Activated CD8-positive, alpha-beta memory T cell treated with anti-CD3 and anti-CD28 coated beads for 36 hours (primary cell): ENCODE results near the gene KIF1B. TPM values are rescaled to one million over a fixed set of nuclear protein-coding genes. Genes with fewer than 3 reads are reported as not detected.
"Not testable (repeated sequence)": the region's sequence is repeated elsewhere in the genome, so short reads cannot be mapped to it uniquely, and the experiment has no call there.

Experiments used
- CTCF ChIA-PET: fragments of 350-600 bp; sonication (Branson Sonifier 250); formaldehyde crosslinking; loops from one replicate; lab custom pipeline; 2021; ENCODE audit warnings: antibody characterized with exemption; lab: Charles Lee
- POLR2A ChIA-PET: fragments of 350-600 bp; sonication (Branson Sonifier 250); formaldehyde crosslinking; loops from one replicate; lab custom pipeline; 2021; ENCODE audit warnings: antibody characterized with exemption; lab: Charles Lee
- total RNA-seq, 2 experiments: library from RNA; stranded (reverse); gene quantifications; one replicate each; pipeline ENCODE4 v1.2.3, GENCODE V29; 2021

KIF1B gene
- total RNA-seq, 2 experiments from 2014 or later: 15.6 to 17.0 TPM

DNA sequence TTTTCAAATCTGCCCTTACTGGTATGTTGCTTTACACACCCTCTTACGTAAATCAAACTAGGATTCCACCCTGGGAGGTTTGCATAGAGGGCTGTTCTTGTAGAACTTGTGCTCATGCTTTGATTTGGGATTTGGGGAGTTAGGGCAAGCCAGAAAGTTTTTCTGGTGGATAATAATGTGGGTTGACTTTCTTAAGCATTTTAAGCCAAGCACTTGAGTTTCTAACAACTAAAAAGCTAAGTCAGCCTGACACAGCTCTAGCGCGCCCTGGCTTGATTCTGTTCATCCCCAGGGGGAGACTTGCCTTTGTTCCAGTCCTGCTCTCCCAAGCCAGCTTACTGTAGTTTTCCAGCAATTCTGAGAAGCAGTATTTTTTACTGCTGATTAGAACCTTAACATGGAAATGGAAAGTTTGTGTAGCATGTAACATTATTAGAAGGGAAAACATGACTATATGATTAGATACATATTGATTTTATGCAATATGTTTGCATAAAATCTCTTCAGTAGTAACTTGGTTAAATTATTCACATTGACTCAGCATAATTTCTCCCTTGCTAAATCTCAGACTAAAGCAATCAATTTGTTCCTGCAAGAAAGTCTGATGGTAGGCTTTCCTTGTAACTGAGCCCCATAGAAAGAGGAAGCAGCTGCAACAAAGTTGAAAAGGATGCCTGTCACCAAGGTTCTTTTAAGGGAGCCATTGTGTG lies 177.5 kb downstream of the KIF1B start:
- POLR2A ChIA-PET: no interaction called here
- CTCF ChIA-PET: interaction anchor here (0.6 to 1.9 kb wide), 2 partner anchors 11 to 219 kb away, joined by 3 to 5 read pairs; partner anchors contain the start of gene PGD

GRCh38 chr1:10388387-10388715 lies 178.0 kb downstream of the KIF1B start:
- CTCF ChIA-PET: interaction anchor here (0.6 kb wide), 1 partner anchor 219 kb away, joined by 3 read pairs; no protein-coding TSS in a partner anchor
- POLR2A ChIA-PET: no interaction called here

DNA sequence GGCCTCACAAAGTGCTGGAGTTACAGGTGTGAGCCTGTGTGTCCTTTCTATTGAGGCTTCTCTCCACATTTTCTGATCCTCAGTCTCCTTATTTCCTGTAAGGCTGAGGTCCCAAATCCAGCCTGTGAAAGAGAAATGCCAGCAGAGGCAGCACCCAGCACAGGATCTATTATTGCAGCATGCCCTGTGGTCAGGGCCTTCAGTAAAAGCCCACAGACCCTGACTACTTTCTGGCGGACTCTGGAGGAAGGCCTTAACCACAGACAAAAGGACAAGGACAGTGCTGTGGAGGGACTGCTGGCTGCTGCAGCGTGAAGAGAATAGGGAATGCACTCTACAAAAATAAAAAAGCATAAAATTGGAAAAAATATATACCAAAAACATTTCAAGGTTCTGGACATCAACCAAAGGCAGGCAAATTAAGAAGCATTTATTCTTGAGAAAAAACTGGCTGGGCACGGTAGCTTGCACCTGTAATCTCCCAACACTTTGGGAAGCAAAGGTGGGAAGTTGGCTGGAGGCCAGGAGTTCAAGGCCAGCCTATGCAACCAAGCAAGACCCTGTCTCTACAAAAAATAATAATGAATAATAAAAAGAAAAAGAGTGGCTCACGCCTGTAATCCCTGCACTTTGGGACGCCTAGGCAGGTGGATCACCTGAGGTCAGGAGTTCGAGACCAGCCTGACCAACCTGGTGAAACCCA lies 179.1 kb downstream of the KIF1B start:
- CTCF ChIA-PET: no interaction called here
- POLR2A ChIA-PET: no interaction called here

DNA sequence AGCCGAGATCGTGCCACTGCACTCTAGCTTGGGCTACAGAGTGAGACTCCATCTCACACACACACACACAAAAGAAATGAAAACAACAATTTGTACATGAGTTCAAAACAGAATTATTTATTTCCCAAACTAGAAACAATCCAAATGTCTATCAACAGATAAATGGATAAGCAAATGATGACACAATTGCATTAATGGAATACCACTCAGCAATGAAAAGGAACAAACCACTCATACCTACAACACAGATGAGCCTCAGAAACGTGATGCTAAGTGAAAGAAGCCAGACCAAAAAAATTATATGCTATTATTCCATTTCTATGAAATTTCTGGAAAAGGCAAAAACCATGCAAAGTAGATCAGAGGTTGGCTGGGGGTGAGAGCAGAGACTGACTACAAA lies 186.5 kb downstream of the KIF1B start:
- ChIA-PET POLR2A (no interaction called here), CTCF (no interaction called here)

DNA sequence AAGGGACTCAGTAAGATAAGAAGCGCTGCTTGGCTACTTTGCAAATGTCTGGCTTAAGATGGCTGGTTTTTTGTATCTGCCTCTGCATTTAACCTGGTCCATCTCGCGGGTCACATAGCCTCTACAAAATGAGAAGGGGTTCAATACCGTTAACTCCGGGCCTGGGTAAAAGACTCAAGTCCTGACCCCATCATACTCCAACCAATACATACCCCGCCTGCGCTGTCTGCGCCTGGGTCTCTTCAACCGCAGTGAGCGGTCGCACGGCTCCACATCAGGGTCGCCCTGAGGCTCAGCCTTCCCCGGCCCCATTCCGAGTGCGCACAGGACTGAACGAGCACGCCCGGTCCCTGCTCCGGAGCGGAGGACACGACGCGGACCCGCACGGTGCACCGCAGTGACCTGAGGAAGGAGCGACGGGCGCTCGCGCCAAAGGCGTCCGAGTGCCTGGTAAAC lies 187.9 kb downstream of the KIF1B start:
- CTCF ChIA-PET: interaction anchor here (1.1 to 2.7 kb wide), 3 partner anchors 9 to 13 kb away, joined by 3 to 5 read pairs (median 3); no protein-coding TSS in a partner anchor
- POLR2A ChIA-PET: interaction anchor here (1.0 kb wide), 1 partner anchor 455 kb away, joined by 3 read pairs; the partner anchor contains the start of genes LZIC and NMNAT1

GRCh38 chr1:10398734-10399443 lies 188.5 kb downstream of the KIF1B start, which contains the start of gene PGD:
TSS of gene PGD (plus strand) at chr1:10399064. CDS start at chr1:10399118, 54 bp downstream.
- CTCF ChIA-PET: interaction anchor here (1.1 to 2.7 kb wide), 5 partner anchors 8 to 32 kb away, joined by 3 to 6 read pairs (median 3); no protein-coding TSS in a partner anchor
- POLR2A ChIA-PET: interaction anchor here (0.7 to 1.6 kb wide), 3 partner anchors 31 to 455 kb away, joined by 3 to 4 read pairs (median 3); partner anchors contain the start of genes KIF1B, LZIC and NMNAT1

- ChIA-PET POLR2A (interaction anchor here (0.7 to 1.6 kb wide), 2 partner anchors 30 to 189 kb away, joined by 3 to 4 read pairs; partner anchors contain the start of gene KIF1B), CTCF (interaction anchor here (1.1 to 2.7 kb wide), 3 partner anchors 10 to 32 kb away, joined by 3 to 6 read pairs (median 5); no protein-coding TSS in a partner anchor)
Observed at GRCh38 chr1:10399444-10399941, 189.1 kb downstream of the KIF1B start.

DNA sequence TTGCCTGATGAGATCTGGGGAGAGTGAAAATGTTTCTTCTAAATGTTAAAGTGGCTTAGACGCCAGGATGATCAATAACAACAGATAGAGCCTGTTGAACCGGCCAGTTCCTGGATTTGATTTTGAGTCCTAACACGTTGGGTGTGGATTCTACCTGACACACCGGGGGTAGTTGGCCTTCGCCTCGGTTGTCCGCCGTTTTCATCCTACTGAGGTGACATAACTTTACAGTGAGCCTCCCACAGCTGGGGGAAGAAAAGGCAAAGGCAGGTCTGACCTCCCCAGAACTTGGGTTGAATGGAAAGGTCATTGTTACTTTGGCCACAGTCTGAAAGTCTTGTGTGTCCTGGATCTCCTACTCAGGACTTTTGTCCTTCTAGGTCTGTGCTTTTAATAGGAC lies 189.6 kb downstream of the KIF1B start:
- POLR2A ChIA-PET: interaction anchor here (1.6 kb wide), 1 partner anchor 30 kb away, joined by 4 read pairs; no protein-coding TSS in a partner anchor
- CTCF ChIA-PET: interaction anchor here (1.1 to 2.7 kb wide), 4 partner anchors 9 to 31 kb away, joined by 3 to 6 read pairs (median 4); no protein-coding TSS in a partner anchor

GRCh38 chr1:10401281-10401680 lies 190.9 kb downstream of the KIF1B start:
- ChIA-PET CTCF (interaction anchor here (0.8 to 1.6 kb wide), 3 partner anchors 24 to 191 kb away, joined by 3 to 4 read pairs (median 3); partner anchors contain the start of genes CENPS and KIF1B), POLR2A (no interaction called here)

DNA sequence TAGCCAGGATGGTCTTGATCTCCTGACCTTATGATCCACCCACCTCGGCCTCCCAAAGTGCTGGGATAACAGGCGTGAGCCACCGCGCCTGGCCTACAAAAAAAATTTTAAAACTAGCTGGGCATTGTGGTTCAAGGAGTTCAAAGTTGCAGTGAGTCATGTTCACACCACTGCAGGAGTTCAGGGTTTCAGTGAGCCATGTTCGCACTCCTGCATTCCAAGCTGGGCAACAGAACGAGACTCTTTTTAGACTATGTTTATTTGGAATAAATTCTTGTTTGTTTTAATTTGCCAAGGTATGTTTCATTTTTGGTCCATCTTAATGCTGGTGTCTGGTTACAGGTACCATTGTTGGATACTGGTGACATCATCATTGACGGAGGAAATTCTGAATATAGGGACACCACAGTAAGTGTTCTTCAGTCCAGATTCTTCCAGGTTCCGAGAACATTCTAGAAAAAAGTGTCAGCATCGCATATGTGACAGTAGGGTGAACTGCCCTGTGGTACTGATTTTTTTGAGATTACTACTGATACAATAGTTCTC lies 192.4 kb downstream of the KIF1B start:
- ChIA-PET CTCF (interaction anchor here (0.7 kb wide), 1 partner anchor 190 kb away, joined by 3 read pairs; no protein-coding TSS in a partner anchor), POLR2A (no interaction called here)

- CTCF ChIA-PET: interaction anchor here (1.0 kb wide), 1 partner anchor 9 kb away, joined by 3 read pairs; no protein-coding TSS in a partner anchor
Observed at GRCh38 chr1:10407201-10407600, 196.8 kb downstream of the KIF1B start.

DNA sequence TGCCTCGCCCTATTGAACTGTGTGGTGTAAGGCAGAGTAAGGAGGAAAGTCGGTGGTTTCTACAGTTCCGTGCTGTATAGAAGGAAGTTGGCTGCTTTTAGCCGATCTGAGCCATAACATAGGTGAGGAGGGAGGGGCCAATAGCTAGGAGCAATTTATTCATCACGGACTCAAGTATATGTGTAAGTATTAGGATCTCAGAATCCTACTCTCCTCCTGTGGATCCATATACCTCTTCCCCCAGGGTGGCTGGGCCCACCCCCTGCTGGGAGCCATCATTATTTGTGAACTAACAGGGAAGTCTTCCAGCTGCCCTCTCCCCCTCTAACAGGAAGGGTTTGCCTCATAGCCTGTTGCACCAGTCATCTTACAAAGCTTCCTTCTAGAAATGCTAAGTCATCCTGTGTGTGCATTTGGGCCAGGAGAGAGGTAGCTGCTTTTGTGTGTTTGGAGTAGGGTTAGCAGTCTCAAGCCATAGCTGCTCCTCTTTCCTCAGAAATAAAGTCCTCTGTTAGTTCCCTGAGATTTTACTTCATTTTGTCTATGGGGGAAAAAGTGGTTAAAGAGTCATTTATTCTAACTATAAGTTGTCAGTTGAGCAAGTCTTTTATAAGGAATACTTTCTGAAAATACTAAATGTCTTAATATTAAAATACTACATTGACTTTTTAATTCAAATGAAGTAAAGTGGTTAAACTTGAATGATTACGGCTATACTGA lies 205.0 kb downstream of the KIF1B start:
- POLR2A ChIA-PET: no interaction called here
- CTCF ChIA-PET: interaction anchor here (0.5 to 0.6 kb wide), 2 partner anchors 50 to 227 kb away, joined by 3 to 4 read pairs; no protein-coding TSS in a partner anchor

More at GRCh38 chr1:10407201-10407600, 196.8 kb downstream of the KIF1B start:
- POLR2A ChIA-PET: no interaction called here

GRCh38 chr1:10415967-10416366 lies 205.6 kb downstream of the KIF1B start:
- CTCF ChIA-PET: interaction anchor here (0.6 kb wide), 1 partner anchor 51 kb away, joined by 4 read pairs; no protein-coding TSS in a partner anchor
- POLR2A ChIA-PET: not testable (repeated sequence)

DNA sequence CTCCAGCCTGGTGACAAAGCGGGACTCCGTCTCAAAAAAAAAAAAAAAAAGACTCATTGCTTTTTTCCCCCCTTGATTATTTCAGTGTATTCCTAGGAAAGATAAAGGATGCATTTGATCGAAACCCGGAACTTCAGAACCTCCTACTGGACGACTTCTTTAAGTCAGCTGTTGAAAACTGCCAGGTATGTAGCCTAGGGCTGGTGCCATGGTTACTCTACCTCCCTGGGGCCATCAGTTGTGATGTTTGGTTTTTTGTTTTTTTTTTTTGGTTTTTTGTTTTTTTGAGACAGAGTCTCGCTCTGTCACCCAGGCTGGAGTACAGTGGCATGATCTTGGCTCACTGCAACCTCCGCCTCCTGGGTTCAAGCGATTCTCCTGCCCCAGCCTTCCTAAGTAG lies 208.4 kb downstream of the KIF1B start:
- CTCF ChIA-PET: not testable (repeated sequence)
- POLR2A ChIA-PET: interaction anchor here (0.7 kb wide), 1 partner anchor 1175 kb away, joined by 3 read pairs; no protein-coding TSS in a partner anchor

- CTCF ChIA-PET: no interaction called here
- POLR2A ChIA-PET: no interaction called here
Observed at GRCh38 chr1:10419351-10419750, 209.0 kb downstream of the KIF1B start.

DNA sequence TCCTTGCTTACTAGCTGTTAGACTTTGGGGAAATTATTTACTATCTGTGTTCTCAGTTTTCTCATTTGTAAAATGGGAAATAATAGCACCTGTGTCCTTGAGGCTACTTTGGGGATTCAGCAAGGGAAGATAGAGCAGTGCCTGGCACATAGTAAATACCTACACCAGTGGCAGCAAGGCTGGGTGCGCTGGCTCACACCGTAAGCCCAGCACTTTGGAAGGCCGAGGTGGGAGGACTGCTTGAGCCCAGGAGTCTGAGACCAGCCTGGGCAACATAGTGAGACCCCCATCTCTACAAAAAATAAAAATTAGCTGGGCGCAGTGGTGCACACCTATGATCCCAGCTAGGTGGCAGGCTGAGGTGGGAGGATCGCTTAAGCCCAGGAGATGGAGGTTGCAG lies 211.3 kb downstream of the KIF1B start:
- ChIA-PET POLR2A (no interaction called here), CTCF (no interaction called here)

DNA sequence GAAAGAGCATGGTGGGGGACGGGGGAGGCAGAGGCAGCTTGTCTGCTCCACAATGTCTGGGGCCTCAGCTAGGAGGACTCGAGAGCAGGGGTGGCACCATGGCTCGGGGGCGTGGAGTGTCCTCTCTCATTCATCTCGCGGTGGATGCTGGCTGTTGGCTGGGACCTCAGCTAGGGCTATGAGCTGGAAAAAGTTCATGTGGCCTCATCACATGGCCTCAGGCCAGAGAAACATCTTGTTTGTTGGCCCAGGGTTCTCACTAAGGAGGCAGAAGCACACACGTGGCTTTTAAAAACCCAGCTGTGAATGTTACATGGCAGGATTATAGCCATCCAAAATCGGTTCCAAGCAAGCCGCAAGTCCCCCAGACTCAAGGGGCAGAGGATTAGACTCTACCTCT lies 213.7 kb downstream of the KIF1B start:
- POLR2A ChIA-PET: no interaction called here
- CTCF ChIA-PET: no interaction called here
